ENCODE results near the gene ZFP62. TPM values are rescaled to one million over a fixed set of nuclear protein-coding genes. Genes with fewer than 3 reads are reported as not detected.

ZFP62 gene
- total RNA-seq, 1 donor from 2014 or later: 30.2 TPM

DNA sequence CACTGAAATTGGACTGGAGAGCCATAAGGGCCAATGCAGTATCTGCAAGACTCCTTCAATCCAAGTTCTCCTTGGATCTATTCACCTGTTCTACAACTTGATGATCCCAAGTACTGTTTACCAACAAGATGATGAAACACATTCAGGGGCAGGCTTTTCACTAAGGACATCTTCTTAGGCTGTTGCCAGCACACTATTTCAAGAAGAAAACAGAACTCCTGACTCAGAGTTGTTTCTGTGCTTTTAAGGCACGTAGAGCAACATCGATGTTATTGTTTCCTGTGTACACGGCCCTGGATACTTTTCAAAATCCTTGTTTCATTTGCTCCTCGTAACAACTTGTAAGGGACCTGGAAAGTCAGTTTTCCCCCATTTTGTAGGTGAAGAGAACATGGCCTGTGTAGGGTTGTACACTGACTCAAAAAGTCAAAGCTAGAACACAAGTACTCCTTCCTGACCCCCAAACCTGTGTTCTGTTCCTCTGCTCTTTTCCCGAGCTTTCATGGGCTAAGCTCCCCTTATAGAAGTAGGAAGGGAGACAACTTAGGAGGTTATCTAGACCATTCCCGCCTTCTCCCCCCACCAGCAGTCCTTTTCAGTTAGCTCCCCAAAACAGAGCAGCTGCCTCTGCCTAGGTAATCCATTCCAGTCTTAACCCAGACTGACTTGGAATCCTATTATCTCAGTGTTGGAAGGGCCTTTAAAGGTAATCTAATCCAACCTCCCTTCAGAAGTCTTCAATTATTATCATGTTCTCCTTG is 53.2 kb downstream of the ZFP62 start:
- H3K4me1 Mint-ChIP-seq (ENCODE audit: unreplicated experiment): peaks cover 69% of the 10 kb centered on the region
- peaks cover 15% of the 10 kb centered on the region for H3K36me3 Mint-ChIP-seq (ENCODE audit: low read depth, unreplicated experiment)
- H3K27me3 Mint-ChIP-seq (ENCODE audit: unreplicated experiment): peaks cover 14% of the 10 kb centered on the region
- H3K4me3 Mint-ChIP-seq (ENCODE audit: unreplicated experiment): peak overlapping the region; percentile 87
- DNase-seq (ENCODE audit: low spot score): no peak
- H3K27ac Mint-ChIP-seq (ENCODE audit: unreplicated experiment): no peak overlapping the region
- no peaks in the 10 kb centered on the region for H3K9me3 Mint-ChIP-seq (ENCODE audit: unreplicated experiment)
- TF ChIP-seq, protein P1, sequence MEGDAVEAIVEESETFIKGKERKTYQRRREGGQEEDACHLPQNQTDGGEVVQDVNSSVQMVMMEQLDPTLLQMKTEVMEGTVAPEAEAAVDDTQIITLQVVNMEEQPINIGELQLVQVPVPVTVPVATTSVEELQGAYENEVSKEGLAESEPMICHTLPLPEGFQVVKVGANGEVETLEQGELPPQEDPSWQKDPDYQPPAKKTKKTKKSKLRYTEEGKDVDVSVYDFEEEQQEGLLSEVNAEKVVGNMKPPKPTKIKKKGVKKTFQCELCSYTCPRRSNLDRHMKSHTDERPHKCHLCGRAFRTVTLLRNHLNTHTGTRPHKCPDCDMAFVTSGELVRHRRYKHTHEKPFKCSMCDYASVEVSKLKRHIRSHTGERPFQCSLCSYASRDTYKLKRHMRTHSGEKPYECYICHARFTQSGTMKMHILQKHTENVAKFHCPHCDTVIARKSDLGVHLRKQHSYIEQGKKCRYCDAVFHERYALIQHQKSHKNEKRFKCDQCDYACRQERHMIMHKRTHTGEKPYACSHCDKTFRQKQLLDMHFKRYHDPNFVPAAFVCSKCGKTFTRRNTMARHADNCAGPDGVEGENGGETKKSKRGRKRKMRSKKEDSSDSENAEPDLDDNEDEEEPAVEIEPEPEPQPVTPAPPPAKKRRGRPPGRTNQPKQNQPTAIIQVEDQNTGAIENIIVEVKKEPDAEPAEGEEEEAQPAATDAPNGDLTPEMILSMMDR (IDR thresholded peaks at IDR 0.05; ENCODE audit: unreplicated experiment): no peak

GRCh38 chr5:180807046-180807445 is 54.0 kb downstream of the ZFP62 start:
- peaks cover 14% of the 10 kb centered on the region for H3K27me3 Mint-ChIP-seq (ENCODE audit: unreplicated experiment)
- peaks cover 65% of the 10 kb centered on the region for H3K4me1 Mint-ChIP-seq (ENCODE audit: unreplicated experiment)
- H3K27ac Mint-ChIP-seq (ENCODE audit: unreplicated experiment): no peak overlapping the region
- no peak for DNase-seq (ENCODE audit: low spot score)
- TF ChIP-seq, protein P1 (IDR thresholded peaks at IDR 0.05; ENCODE audit: unreplicated experiment): no peak
- peak overlapping the region; percentile 65 for H3K4me3 Mint-ChIP-seq (ENCODE audit: unreplicated experiment)
- H3K36me3 Mint-ChIP-seq (ENCODE audit: low read depth, unreplicated experiment): peaks cover 15% of the 10 kb centered on the region
- H3K9me3 Mint-ChIP-seq (ENCODE audit: unreplicated experiment): no peaks in the 10 kb centered on the region

DNA sequence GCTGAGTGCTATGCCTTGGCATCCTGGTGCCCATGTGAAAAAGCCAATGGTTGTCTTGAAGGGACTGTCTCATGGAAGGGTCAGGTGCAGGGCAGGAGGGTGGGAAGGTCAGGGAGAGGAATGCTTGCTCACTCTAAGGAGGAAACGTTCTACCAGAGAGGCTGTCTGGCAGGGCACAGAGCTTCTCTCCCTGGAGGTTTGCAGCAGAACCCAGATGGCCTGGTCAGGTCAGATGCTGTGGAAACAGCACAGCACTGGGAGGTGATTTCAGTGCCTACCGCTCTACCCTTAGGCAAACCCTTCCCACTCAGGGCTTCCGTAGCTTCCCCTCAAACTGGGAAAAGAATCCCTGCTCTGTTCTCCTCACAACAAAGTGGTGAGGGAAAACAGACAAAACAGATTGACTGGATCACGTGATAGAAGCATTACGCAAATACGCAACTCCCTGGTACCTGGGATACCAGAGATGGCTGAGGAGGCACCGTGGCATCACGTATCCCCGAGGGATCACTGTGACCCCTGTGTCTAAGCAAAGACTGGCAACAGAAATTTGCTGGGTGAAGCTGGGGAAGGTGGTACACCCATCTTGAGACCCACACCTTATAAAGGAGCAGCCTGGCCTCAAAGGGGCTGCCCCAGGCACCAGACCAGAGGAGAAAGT is 54.6 kb downstream of the ZFP62 start:
- no peak for DNase-seq (ENCODE audit: low spot score)
- H3K4me1 Mint-ChIP-seq (ENCODE audit: unreplicated experiment): peaks cover 64% of the 10 kb centered on the region
- peaks cover 12% of the 10 kb centered on the region for H3K27me3 Mint-ChIP-seq (ENCODE audit: unreplicated experiment)
- TF ChIP-seq, protein P1 (IDR thresholded peaks at IDR 0.05; ENCODE audit: unreplicated experiment): no peak
- H3K9me3 Mint-ChIP-seq (ENCODE audit: unreplicated experiment): no peaks in the 10 kb centered on the region
- H3K36me3 Mint-ChIP-seq (ENCODE audit: low read depth, unreplicated experiment): peaks cover 20% of the 10 kb centered on the region
- H3K27ac Mint-ChIP-seq (ENCODE audit: unreplicated experiment): no peak overlapping the region
- peak overlapping the region; percentile 7 for H3K4me3 Mint-ChIP-seq (ENCODE audit: unreplicated experiment)

DNA sequence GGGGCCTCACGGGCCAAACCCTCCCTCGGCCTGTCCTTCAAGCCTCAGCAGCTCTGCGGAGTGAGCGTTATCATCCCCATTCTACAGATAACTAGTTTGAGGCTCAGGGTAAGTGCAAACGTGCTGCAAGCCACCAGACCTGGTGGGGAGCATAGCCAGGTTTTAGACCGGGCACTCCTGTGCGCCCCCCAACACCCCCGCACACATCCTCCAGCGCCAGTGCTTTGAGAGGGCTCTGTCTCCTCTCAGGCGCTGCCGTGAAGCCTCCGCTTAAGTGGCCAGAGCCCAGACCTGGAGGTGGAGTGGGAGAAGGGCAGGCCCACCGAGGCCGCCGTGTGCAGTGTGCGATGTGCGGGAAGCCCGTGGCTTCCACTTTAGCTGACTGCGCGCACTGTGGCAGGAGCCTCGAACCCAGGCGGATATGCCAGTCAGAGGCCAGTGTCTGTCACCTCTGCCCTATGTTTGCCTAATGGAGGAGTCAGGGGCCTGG is 56.9 kb downstream of the ZFP62 start:
- peaks cover 64% of the 10 kb centered on the region for H3K4me1 Mint-ChIP-seq (ENCODE audit: unreplicated experiment)

More for the DNA sequence above, 56.9 kb downstream of the ZFP62 start:
- H3K27me3 Mint-ChIP-seq (ENCODE audit: unreplicated experiment): peaks cover 7% of the 10 kb centered on the region
- DNase-seq (ENCODE audit: low spot score): no peak
- no peak overlapping the region for H3K4me3 Mint-ChIP-seq (ENCODE audit: unreplicated experiment)
- H3K27ac Mint-ChIP-seq (ENCODE audit: unreplicated experiment): no peak overlapping the region
- no peaks in the 10 kb centered on the region for H3K9me3 Mint-ChIP-seq (ENCODE audit: unreplicated experiment)
- TF ChIP-seq, protein P1 (IDR thresholded peaks at IDR 0.05; ENCODE audit: unreplicated experiment): no peak
- H3K36me3 Mint-ChIP-seq (ENCODE audit: low read depth, unreplicated experiment): peaks cover 21% of the 10 kb centered on the region

Measured in endothelial cell (in vitro differentiated cells).